Astrocyte (in vitro differentiated cells and primary cell): Measurements from ENCODE around the gene TEAD4.

Source experiments
- CTCF ChIP-seq: IDR thresholded peaks from 2 replicates; pipeline ENCODE4 v1.5.1; 2011; ENCODE audit warnings: low read depth, mild to moderate bottlenecking, inconsistent platforms, low read length, moderate library complexity; ENCODE audit not compliant: insufficient read depth
- EZH2 ChIP-seq: IDR thresholded peaks from 2 replicates; pipeline ENCODE4 v1.6.1; 2012; ENCODE audit warnings: mild to moderate bottlenecking, low read length, inconsistent platforms; ENCODE audit not compliant: insufficient read depth

- no peak for TF ChIP-seq CTCF
- TF ChIP-seq EZH2: no peak
Observed at GRCh38 chr12:3003357-3003992, 44.3 kb downstream of the TEAD4 start.
